ENCODE results near the gene TEPSIN.

- TF ChIP-seq POLR2A (IDR thresholded peaks at IDR 0.05; ENCODE audit: insufficient read depth in 1 of 2, low read depth in 2 of 2, low read length in 2 of 2) (no peak), CTCF (CRISPR knock-in tag; IDR thresholded peaks at IDR 0.05) (no peak), MAX (IDR thresholded peaks at IDR 0.05) (no peak), MAFF (IDR thresholded peaks at IDR 0.05; ENCODE audit: low read depth, low read length) (no peak), CHCHD3 (CRISPR knock-in tag; IDR thresholded peaks at IDR 0.05) (no peak), NCOR1 (IDR thresholded peaks at IDR 0.05; ENCODE audit: borderline replicate concordance, low read length) (no peak), HDAC2 (CRISPR knock-in tag; IDR thresholded peaks at IDR 0.05) (no peak), EED (CRISPR knock-in tag; IDR thresholded peaks at IDR 0.05) (no peak), ZSCAN9 (CRISPR knock-in tag; IDR thresholded peaks at IDR 0.05; ENCODE audit: borderline replicate concordance) (no peak), ZNF737 (CRISPR knock-in tag; IDR thresholded peaks at IDR 0.05; ENCODE audit: borderline replicate concordance) (no peak)
- TF ChIP-seq, protein P1, sequence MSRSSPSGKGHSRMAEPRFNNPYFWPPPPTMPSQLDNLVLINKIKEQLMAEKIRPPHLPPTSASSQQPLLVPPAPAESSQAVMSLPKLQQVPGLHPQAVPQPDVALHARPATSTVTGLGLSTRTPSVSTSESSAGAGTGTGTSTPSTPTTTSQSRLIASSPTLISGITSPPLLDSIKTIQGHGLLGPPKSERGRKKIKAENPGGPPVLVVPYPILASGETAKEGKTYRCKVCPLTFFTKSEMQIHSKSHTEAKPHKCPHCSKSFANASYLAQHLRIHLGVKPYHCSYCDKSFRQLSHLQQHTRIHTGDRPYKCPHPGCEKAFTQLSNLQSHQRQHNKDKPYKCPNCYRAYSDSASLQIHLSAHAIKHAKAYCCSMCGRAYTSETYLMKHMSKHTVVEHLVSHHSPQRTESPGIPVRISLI (CRISPR knock-in tag; IDR thresholded peaks at IDR 0.05; ENCODE audit: borderline replicate concordance) = no peak
These were observed 44.6 kb downstream of the TEPSIN start for GRCh38 chr17:81194225-81194760.
